ENCODE data around the gene RIGI. TPM values are rescaled to one million over a fixed set of nuclear protein-coding genes. Genes with fewer than 3 reads are reported as not detected.

Gene RIGI
- total RNA-seq, 4 donors from 2014 or later, result 6.5 to 10.4 (median 8.4) TPM

- H3K9me3 ChIP-seq, result no peaks in the 10 kb centered on the region
- peak overlapping the region; percentile 87 to 96 (median 94) for H3K27ac ChIP-seq
- H3K36me3 ChIP-seq, result peaks cover 0 to 34% (median 0%) of the 10 kb centered on the region in 3 donors
- no peaks in the 10 kb centered on the region for H3K27me3 ChIP-seq
- 1% methylated on average over 15 to 17 of the region's 17 CpGs for WGBS, 2 donors
- TF ChIP-seq POLR2A (IDR thresholded peaks at IDR 0.05) (no peak), CTCF (IDR thresholded peaks at IDR 0.05) (peak in 5 of 6 experiments; percentile 54 to 74 (median 69))
- intact Hi-C loops (cut with DNase I), result no loop called here
- peaks cover 8 to 34% (median 12%) of the 10 kb centered on the region in 3 donors for H3K4me1 ChIP-seq
- DNase-seq, result peak; percentile 47
- H3K4me3 ChIP-seq, result peak overlapping the region; percentile 79 to 97 (median 86)
These were observed 46.2 kb upstream of the RIGI start for GRCh38 chr9:32571969-32572899.

GRCh38 chr9:32570262-32570661 lies 44.3 kb upstream of the RIGI start:
- Histone ChIP-seq H3K27me3 (no peaks in the 10 kb centered on the region), H3K27ac (no peak overlapping the region), H3K4me1 (peaks cover 8 to 34% (median 12%) of the 10 kb centered on the region in 3 donors), H3K9me3 (no peaks in the 10 kb centered on the region), H3K4me3 (no peak overlapping the region), H3K36me3 (peaks cover 0 to 54% (median 13%) of the 10 kb centered on the region in 3 donors)
- intact Hi-C loops (cut with DNase I), result no loop called here
- TF ChIP-seq CTCF (IDR thresholded peaks at IDR 0.05) (no peak), POLR2A (IDR thresholded peaks at IDR 0.05) (no peak)
- 90 to 92% methylated on average over 4 of the region's 4 CpGs for WGBS, 2 donors
- no peak for DNase-seq

GRCh38 chr9:32566770-32567169 lies 40.8 kb upstream of the RIGI start:
- peaks cover 0 to 67% (median 13%) of the 10 kb centered on the region in 3 donors for H3K36me3 ChIP-seq
- no peak overlapping the region for H3K4me3 ChIP-seq
- TF ChIP-seq POLR2A (IDR thresholded peaks at IDR 0.05) (no peak), CTCF (IDR thresholded peaks at IDR 0.05) (no peak)
- no CpG with 5 or more reads among the region's 26 CpGs for WGBS, 2 donors
- H3K27ac ChIP-seq, result no peak overlapping the region
- intact Hi-C loops (cut with DNase I), result no loop called here
- H3K27me3 ChIP-seq, result no peaks in the 10 kb centered on the region
- peaks cover 3 to 20% (median 4%) of the 10 kb centered on the region in 3 donors for H3K4me1 ChIP-seq
- no peaks in the 10 kb centered on the region for H3K9me3 ChIP-seq
- no peak for DNase-seq

- 81 to 89% methylated on average over 6 of the region's 6 CpGs for WGBS, 2 donors
- no peaks in the 10 kb centered on the region for H3K9me3 ChIP-seq
- no peak overlapping the region for H3K4me3 ChIP-seq
- TF ChIP-seq POLR2A (IDR thresholded peaks at IDR 0.05) (no peak), CTCF (IDR thresholded peaks at IDR 0.05) (no peak)
- H3K27me3 ChIP-seq, result no peaks in the 10 kb centered on the region
- H3K36me3 ChIP-seq, result peaks cover 0 to 67% (median 13%) of the 10 kb centered on the region in 3 donors
- H3K27ac ChIP-seq, result no peak overlapping the region
- intact Hi-C loops (cut with DNase I), result no loop called here
- peaks cover 0 to 12% (median 0%) of the 10 kb centered on the region in 3 donors for H3K4me1 ChIP-seq
- DNase-seq, result no peak
These were observed 40.0 kb upstream of the RIGI start for GRCh38 chr9:32565967-32566366.

- no peak overlapping the region for H3K27ac ChIP-seq
- no peaks in the 10 kb centered on the region for H3K9me3 ChIP-seq
- TF ChIP-seq CTCF (IDR thresholded peaks at IDR 0.05) (no peak), POLR2A (IDR thresholded peaks at IDR 0.05) (no peak)
- 72 to 78% methylated on average over 3 of the region's 3 CpGs for WGBS, 2 donors
- peaks cover 0 to 10% (median 0%) of the 10 kb centered on the region in 3 donors for H3K4me1 ChIP-seq
- H3K36me3 ChIP-seq, result no peaks in the 10 kb centered on the region
- H3K4me3 ChIP-seq, result no peak overlapping the region
- intact Hi-C loops (cut with DNase I), result no loop called here
- no peaks in the 10 kb centered on the region for H3K27me3 ChIP-seq
- no peak for DNase-seq
These were observed 32.5 kb upstream of the RIGI start for GRCh38 chr9:32558408-32558934.

Measured in esophagus squamous epithelium (tissue), 5 donors.